GM12892 (cell line): ENCODE data around the gene SPINK2.

ENCODE experiments used
- DNase-seq: peaks from one replicate; pipeline ENCODE4 v3.0.0; 2011; ENCODE audit not compliant: insufficient read length
- FAIRE-seq: peaks from 2 replicates; lab custom pipeline; 2011; peaks lifted over from hg19 to GRCh38; lab: Jason Lieb, UNC
- POLR2A ChIP-seq: IDR thresholded peaks from 2 replicates; pipeline ENCODE4 v1.6.1; 2011; ENCODE audit warnings: low read depth, low read length, control low read depth
- POLR2AphosphoS5 ChIP-seq: IDR thresholded peaks from 2 replicates; pipeline ENCODE4 v1.6.1; 2011; ENCODE audit warnings: low read depth, low read length, control low read depth
- TAF1 ChIP-seq: IDR thresholded peaks from 2 replicates; pipeline ENCODE4 v1.6.1; 2011; ENCODE audit warnings: low read depth, mild to moderate bottlenecking, control low read depth, low read length, borderline replicate concordance

SPINK2 gene

DNA sequence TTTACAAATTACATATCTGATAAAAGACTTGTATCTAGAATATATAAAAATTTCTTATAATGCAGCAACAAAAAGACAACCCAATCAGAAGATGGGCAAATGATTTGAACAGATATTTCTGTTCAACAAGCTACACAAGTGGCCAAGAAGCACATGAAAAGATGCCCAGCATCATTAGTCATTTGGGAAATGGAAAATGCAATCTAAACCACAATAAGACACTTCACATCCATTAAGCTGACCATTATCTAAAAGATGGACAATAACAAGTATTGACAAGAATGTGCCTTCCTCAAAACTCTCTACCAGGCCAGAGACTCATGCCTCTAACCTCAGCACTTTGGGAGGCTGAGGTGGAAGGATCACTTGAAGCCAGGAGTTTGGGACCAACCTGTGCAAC lies 53.9 kb downstream of the SPINK2 start:
- DNase-seq (no peak), FAIRE-seq (no peak)
- no peak for TF ChIP-seq TAF1
- no peak for TF ChIP-seq POLR2AphosphoS5
- TF ChIP-seq POLR2A, result no peak

DNA sequence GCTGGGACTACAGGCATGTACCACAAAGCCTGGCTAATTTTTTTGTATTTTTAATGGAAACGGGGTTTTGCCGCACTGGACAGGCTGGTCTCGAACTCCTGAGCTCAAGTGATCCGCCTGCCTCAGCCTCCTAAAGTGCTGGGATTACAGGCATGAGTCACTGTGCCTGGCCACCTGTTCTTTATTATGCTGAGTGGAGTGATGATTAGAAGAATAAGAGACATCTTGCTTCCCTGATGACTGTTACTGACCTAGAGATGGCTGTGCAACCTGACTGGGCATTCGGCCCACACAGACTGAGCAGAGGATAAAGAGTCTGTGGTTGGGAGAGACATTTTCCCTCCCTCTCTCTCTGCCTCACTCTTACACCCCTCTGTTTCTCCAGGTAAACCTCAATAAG lies 56.7 kb downstream of the SPINK2 start:
- FAIRE-seq (no peak), DNase-seq (no peak)
- TF ChIP-seq TAF1 (no peak), POLR2A (no peak), POLR2AphosphoS5 (no peak)

DNA sequence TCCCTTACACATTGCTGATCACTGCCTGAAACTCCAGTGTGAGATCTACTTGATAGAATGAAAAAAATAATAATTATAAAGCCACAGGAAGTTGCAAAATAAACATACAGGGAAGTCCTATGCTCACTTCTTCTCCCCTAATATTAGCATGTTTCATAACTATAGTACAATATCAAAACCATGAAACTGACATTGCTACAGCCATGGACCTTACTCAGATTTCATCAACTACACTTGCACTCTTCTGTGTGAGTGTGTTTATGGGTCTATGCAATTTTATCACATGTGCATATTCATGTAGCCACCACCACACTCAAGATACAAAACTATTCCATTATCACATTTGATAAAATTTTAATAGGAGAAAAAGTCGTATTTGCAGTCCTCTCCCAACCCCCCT lies 57.3 kb downstream of the SPINK2 start:
- TF ChIP-seq TAF1 (no peak), POLR2A (no peak), POLR2AphosphoS5 (no peak)
- FAIRE-seq, result no peak
- DNase-seq, result no peak

DNA sequence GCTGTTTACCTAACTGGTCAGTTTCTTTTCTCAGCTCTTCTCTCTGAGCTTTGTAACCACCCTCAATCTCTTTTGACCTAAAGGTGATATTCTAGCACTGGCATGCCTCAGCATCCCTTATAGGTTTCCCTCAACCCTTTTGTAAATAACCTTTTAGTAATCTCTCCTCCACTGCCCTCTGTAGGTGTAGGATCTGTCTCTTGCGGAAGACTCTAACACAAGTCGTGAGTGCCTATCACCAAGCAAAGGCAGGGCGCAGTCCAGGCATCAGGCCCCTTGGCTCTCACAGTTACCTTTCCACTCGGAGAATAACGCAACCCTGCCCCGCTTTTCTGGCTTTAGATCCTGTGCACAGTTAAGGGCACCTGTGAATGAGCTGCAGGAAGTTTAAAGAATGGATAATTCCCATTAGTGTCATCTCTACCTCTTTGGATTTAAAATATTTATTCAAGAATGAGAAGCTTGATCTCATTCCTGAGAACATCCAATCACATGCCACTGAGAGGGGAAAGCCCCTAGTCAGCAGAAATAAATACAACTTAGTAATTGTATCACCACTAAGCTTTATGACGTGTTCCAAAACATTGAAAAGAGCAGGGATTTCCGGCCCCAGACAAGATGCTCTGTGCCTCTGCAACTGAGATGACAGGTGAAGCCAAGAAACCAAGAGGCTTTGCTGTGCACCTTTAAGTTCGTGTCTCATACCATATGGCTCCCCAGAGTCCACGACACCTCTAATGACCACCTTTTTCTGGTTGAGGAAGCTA lies 58.8 kb downstream of the SPINK2 start:
- FAIRE-seq (no peak), DNase-seq (no peak)
- TF ChIP-seq TAF1 (no peak), POLR2A (no peak), POLR2AphosphoS5 (no peak)

DNA sequence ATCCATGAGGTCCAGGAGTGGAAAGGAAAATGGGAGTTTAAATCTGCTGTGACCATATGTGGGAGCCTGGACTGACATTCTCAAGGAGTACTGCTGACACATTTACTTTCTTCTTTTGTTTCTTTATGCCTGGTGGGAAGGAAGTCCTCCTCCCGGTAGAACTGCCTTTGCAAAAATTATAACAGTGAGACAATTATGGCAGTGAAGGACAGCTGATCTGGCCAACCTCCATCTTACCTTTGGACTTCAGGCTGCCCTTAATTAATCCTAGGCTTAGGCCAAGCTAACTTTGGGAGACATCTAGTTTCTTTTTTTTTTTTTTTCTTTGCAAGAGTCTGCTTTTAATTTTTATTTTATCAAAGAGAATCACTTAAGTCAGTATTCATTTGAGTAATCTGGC lies 61.3 kb downstream of the SPINK2 start:
- no peak for DNase-seq
- no peak for FAIRE-seq
- TF ChIP-seq POLR2A (no peak), TAF1 (no peak), POLR2AphosphoS5 (no peak)
